IPS DF 6.9 (cell line): ENCODE results near the gene OPRL1.
"Not testable (repeated sequence)": the region's sequence is repeated elsewhere in the genome, so short reads cannot be mapped to it uniquely, and the experiment has no call there.

Source experiments
- DNase-seq: peaks from one replicate; pipeline ENCODE4 v3.0.0-alpha.2; 2013; ENCODE audit warnings: low read depth, low spot score
- H3K27ac ChIP-seq: one replicate; pipeline ENCODE4 v1.5.1; 2013; ENCODE audit warnings: low read length, control low read depth
- H3K27me3 ChIP-seq: 2 replicates; pipeline ENCODE4 v1.6.1; 2013; ENCODE audit warnings: mild to moderate bottlenecking, low read length; ENCODE audit not compliant: control insufficient read depth, insufficient read depth
- H3K36me3 ChIP-seq: 2 replicates; pipeline ENCODE4 v1.6.1; 2013; ENCODE audit warnings: low read length; ENCODE audit not compliant: control insufficient read depth, insufficient read depth
- H3K4me1 ChIP-seq: 2 replicates; pipeline ENCODE4 v1.6.1; 2013; ENCODE audit warnings: low read length; ENCODE audit not compliant: control insufficient read depth, insufficient read depth
- H3K4me3 ChIP-seq: 2 replicates; pipeline ENCODE4 v1.5.1; 2013; ENCODE audit warnings: mild to moderate bottlenecking, low read length
- H3K9me3 ChIP-seq: 2 replicates; pipeline ENCODE4 v1.6.1; 2013; ENCODE audit warnings: low read length, inconsistent platforms; ENCODE audit not compliant: control insufficient read depth, insufficient read depth
- WGBS: extraction: QIAGEN DNeasy Blood & Tissue Kit; methylation state at CpG from one replicate; pipeline ENCODE4 v1.1.7; 2013; ENCODE audit warnings: mixed read lengths, missing lambda C conversion rate; ENCODE audit not compliant: insufficient read length, insufficient coverage; 5-methylcytosine and 5-hydroxymethylcytosine counted together

The OPRL1 gene

GRCh38 chr20:64123517-64123916 is 43.6 kb downstream of the OPRL1 start:
- not testable (repeated sequence) for H3K27ac ChIP-seq, H3K4me3 ChIP-seq, DNase-seq, H3K9me3 ChIP-seq, H3K27me3 ChIP-seq, H3K4me1 ChIP-seq, H3K36me3 ChIP-seq
- WGBS: no CpG with 5 or more reads among the region's 11 CpGs

GRCh38 chr20:64129146-64129782 is 49.4 kb downstream of the OPRL1 start:
- Histone ChIP-seq H3K4me3 (no peak overlapping the region), H3K27ac (no peak overlapping the region), H3K4me1 (no peaks in the 10 kb centered on the region), H3K9me3 (no peaks in the 10 kb centered on the region), H3K27me3 (no peaks in the 10 kb centered on the region), H3K36me3 (no peaks in the 10 kb centered on the region)
- DNase-seq: no peak
- WGBS: no CpG with 5 or more reads among the region's 11 CpGs

GRCh38 chr20:64130271-64130670 is 50.4 kb downstream of the OPRL1 start:
- H3K4me3 ChIP-seq: no peak overlapping the region
- no peaks in the 10 kb centered on the region for H3K4me1 ChIP-seq
- no peak overlapping the region for H3K27ac ChIP-seq
- no peaks in the 10 kb centered on the region for H3K9me3 ChIP-seq
- DNase-seq: no peak
- no peaks in the 10 kb centered on the region for H3K27me3 ChIP-seq
- WGBS: no CpG with 5 or more reads among the region's 5 CpGs
- no peaks in the 10 kb centered on the region for H3K36me3 ChIP-seq

GRCh38 chr20:64130876-64131275 is 51.0 kb downstream of the OPRL1 start:
- H3K27me3 ChIP-seq: no peaks in the 10 kb centered on the region
- DNase-seq: no peak
- no peaks in the 10 kb centered on the region for H3K9me3 ChIP-seq
- no CpG with 5 or more reads among the region's 10 CpGs for WGBS
- no peak overlapping the region for H3K27ac ChIP-seq
- H3K4me3 ChIP-seq: no peak overlapping the region
- H3K4me1 ChIP-seq: no peaks in the 10 kb centered on the region
- H3K36me3 ChIP-seq: no peaks in the 10 kb centered on the region

GRCh38 chr20:64131406-64131805 is 51.5 kb downstream of the OPRL1 start:
- no peak overlapping the region for H3K27ac ChIP-seq
- DNase-seq: no peak
- no CpG with 5 or more reads among the region's 4 CpGs for WGBS
- no peaks in the 10 kb centered on the region for H3K9me3 ChIP-seq
- no peaks in the 10 kb centered on the region for H3K27me3 ChIP-seq
- no peaks in the 10 kb centered on the region for H3K36me3 ChIP-seq
- no peak overlapping the region for H3K4me3 ChIP-seq
- no peaks in the 10 kb centered on the region for H3K4me1 ChIP-seq

GRCh38 chr20:64133951-64134407 is 54.1 kb downstream of the OPRL1 start:
- no CpG with 5 or more reads among the region's 8 CpGs for WGBS

GRCh38 chr20:64134744-64135143 is 54.9 kb downstream of the OPRL1 start:
- not testable (repeated sequence) for H3K4me3 ChIP-seq, H3K4me1 ChIP-seq, H3K27me3 ChIP-seq, H3K9me3 ChIP-seq, H3K27ac ChIP-seq, H3K36me3 ChIP-seq, DNase-seq
- no CpG with 5 or more reads among the region's 20 CpGs for WGBS

More at GRCh38 chr20:64133951-64134407, 54.1 kb downstream of the OPRL1 start:
- no peak for DNase-seq
- H3K27me3 ChIP-seq: no peaks in the 10 kb centered on the region; the same call in 1 of the 2 replicates
- no peaks in the 10 kb centered on the region for H3K36me3 ChIP-seq
- no peak overlapping the region for H3K4me3 ChIP-seq
- no peaks in the 10 kb centered on the region for H3K4me1 ChIP-seq
- H3K27ac ChIP-seq: no peak overlapping the region
- H3K9me3 ChIP-seq: no peaks in the 10 kb centered on the region

GRCh38 chr20:64136004-64136710 is 56.3 kb downstream of the OPRL1 start:
- no peaks in the 10 kb centered on the region for H3K9me3 ChIP-seq
- no peak overlapping the region for H3K4me3 ChIP-seq
- no peaks in the 10 kb centered on the region; the same call in 1 of the 2 replicates for H3K27me3 ChIP-seq
- H3K36me3 ChIP-seq: no peaks in the 10 kb centered on the region
- WGBS: no CpG with 5 or more reads among the region's 32 CpGs
- H3K4me1 ChIP-seq: 0 out of 2 replicates have a peak, but pooled peaks cover 3% of the 10 kb centered on the region
- no peak for DNase-seq
- no peak overlapping the region for H3K27ac ChIP-seq

GRCh38 chr20:64137598-64138031 is 57.7 kb downstream of the OPRL1 start:
- Histone ChIP-seq H3K36me3 (no peaks in the 10 kb centered on the region), H3K4me1 (0 out of 2 replicates have a peak, but pooled peaks cover 3% of the 10 kb centered on the region), H3K27me3 (no peaks in the 10 kb centered on the region; the same call in 1 of the 2 replicates), H3K27ac (no peak overlapping the region), H3K4me3 (no peak overlapping the region), H3K9me3 (no peaks in the 10 kb centered on the region)
- no CpG with 5 or more reads among the region's 6 CpGs for WGBS
- no peak for DNase-seq

GRCh38 chr20:64138276-64138815 is 58.5 kb downstream of the OPRL1 start:
- Histone ChIP-seq H3K36me3 (no peaks in the 10 kb centered on the region), H3K27me3 (no peaks in the 10 kb centered on the region; the same call in 1 of the 2 replicates), H3K9me3 (no peaks in the 10 kb centered on the region), H3K27ac (no peak overlapping the region), H3K4me3 (no peak overlapping the region), H3K4me1 (0 out of 2 replicates have a peak, but pooled peaks cover 3% of the 10 kb centered on the region)
- no CpG with 5 or more reads among the region's 18 CpGs for WGBS
- no peak for DNase-seq
